ENCODE results near the gene FAM171A1.

- TF ChIP-seq CTCF (IDR thresholded peaks at IDR 0.05): no peak
- TF ChIP-seq POLR2A (IDR thresholded peaks at IDR 0.05): no peak
Observed at GRCh38 chr10:15342970-15343369, 28.1 kb downstream of the FAM171A1 start.

All from uterus (tissue), 2 donors.